GM18858 (cell line): ENCODE measurements around the gene PLPP6.

Source experiments
- ATAC-seq: cut with Tn5 transposase; IDR thresholded peaks from one replicate; pipeline ENCODE4 v1.9.1; 2021; ENCODE audit not compliant: unreplicated experiment

PLPP6 gene

DNA sequence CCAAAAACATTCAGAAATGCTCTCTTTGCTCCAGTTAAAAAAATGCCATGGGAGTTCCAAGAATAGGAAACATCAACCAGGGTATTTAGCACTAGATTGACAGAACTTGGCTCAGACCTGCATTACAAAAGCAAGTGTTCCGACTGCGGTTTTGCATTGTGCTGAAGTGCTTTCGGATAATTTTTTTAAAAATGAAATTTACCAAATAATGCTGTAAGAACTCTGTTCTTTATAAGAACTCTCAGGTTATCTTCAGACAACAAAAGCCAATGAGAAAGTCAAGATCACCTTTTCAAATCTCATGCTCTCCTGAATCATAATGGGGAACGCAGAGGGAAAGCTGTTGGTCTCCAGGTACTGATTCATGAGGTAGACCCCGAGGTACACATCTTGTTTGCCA, 483 bp upstream of the PLPP6 start:
- ATAC-seq = no peak

DNA sequence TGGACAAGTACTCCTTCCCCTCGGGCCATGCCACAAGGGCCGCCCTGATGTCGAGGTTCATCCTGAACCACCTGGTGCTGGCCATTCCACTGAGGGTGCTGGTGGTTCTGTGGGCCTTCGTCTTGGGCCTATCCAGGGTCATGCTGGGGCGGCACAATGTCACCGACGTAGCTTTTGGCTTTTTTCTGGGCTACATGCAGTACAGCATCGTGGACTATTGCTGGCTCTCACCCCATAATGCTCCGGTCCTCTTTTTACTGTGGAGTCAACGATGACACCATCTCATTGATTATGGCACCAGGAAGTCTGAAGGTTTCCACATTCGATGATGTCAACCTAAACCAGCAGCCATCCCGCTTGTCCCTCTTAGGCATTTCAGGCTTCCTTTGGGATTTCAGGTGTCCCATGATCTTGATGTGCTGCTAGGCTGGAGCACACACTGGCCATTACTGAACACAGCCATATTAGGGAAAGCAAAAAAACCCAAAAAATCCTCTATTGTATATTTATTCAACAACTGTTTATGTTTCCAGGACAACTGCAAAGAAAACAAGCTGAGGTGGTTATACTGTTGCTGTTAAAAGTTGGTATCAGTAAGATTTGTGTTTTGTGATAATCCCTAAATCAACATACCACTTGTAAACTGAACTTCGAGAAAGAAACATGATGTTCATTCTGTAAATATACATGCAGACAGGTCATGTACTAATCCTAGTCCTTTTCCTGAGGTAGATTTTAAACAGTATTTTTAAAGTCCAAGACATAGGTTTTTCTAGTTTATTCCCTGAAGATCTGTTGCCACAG, 1.1 kb downstream of the PLPP6 start:
- no peak for ATAC-seq

DNA sequence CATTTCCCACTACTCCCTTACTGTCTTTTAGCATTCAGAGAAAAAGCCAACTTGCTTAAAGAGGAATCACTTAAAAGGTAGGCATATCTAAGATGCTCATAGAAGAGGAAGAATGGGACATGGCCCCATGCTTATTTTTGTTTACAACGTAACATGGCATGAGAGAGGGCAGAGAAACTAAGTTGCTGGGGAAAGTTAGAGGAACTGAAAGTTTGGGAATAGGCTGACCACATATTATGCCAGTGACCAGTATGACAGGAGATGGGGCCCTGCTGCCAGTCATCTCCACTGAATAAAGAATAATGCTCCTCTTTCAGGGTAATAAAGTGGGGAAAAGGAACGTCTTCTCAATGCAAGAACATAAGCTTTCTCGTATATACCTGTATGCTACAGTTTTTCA, 1.9 kb downstream of the PLPP6 start:
- no peak for ATAC-seq

DNA sequence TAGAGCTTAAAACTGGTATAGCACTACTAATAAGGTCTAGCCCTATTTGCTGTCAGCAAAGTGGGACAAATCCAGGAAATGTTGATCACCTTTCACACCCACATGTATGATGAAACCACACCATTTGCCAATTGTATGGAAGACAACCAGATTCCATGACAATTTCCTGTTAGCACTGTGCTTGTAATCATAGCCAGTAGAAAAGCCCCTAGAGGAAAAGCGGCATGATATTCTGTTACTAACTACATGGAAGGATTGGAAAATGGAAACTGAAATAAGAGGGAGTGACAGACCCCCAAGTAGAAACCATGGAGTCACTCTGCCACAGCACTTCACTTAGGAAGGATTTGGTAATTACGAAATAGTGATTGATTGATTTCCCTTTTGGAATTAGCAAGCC, 3.3 kb downstream of the PLPP6 start:
- ATAC-seq = no peak

DNA sequence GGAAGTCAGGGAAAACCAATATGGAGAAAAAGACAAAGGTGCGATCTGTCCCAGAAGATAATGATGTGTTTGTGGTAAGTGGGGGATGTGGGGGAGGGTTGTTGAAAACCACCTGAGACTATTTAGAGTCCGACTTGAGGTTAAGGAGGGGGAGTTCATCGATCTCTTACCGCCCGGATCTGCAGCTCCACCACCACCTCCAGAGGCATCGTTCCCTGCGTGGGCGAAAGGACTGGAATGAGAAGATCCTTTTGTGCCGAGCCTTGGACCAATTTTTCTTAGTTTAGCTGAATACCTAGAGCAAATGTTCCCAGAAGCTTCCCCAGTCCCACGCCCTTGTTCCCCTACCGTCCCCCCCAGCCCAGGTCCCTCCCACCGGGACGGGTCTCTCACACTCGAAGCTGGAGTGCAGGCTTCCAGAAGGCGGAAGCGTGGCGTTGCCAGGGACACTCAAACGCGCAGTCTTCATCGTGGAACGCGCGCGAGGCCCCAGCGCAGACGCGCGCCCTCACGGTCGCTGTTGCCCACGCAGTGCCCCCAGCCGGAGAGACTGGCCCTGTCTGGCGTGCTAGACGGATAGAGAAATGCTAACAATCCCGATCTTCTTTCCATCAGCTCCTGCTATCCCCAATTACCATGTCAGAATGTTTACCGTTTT, 4.1 kb downstream of the PLPP6 start, which contains the start of gene SPATA6L:
Gene SPATA6L (minus strand): TSS at position 439 of the 658 bp plus-strand sequence. CDS start 230 bp downstream, at position 209.
- no peak for ATAC-seq

DNA sequence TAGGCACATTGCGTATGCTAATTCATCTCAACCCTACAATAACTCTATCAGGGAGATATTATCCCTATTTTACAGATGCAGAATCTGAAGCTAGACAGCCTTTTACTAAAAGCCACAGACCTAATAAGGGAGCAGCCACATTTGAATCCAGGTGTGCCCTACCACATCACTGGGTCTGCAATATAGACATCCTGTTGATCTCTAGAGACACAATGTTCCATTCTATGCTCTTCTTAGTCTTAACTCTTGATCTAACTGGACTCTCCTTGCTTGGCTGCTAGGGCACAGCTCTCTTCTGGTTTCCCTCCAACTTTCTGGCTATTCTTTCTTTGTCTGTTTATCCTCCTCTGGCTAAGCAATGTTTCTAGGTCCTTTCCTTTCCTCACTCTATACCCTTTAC, 5.6 kb downstream of the PLPP6 start:
- ATAC-seq = no peak

DNA sequence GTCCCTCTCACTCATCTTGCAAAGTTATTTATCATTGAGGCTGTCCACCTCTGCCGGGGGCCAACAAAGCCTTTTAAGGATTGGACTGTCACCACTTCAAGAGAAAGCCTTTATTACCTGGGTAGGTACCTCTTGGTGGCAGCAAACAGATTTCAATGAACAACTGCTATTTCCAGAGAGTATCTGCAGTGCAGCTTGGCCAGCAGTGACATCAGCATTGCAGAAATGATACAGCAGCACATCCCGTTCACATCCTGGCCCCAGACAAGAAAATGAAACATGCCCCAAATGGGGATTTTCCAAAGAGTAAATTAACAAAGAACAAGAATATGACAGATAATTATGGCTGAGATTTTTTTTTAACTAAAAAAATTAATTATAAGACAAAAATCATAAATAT, 6.5 kb downstream of the PLPP6 start:
- ATAC-seq = no peak

DNA sequence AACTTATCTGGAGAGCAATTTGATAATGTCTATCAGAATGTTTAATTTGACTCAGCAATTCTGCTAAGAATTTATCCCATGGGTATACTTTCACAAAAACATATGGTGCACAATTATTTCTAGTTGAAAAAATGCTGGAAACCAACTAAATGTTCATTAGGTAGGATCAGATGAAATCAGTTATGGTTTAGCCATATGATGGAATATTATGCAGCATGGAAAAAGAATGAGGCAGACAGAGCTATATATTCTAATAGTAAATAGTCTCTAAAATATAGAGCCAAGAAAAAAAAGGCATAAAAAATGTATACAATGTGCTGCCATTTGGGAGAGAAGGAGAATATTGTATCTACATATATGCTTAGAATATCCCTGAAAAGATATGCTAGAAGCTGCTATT, 7.8 kb downstream of the PLPP6 start:
- ATAC-seq = no peak

DNA sequence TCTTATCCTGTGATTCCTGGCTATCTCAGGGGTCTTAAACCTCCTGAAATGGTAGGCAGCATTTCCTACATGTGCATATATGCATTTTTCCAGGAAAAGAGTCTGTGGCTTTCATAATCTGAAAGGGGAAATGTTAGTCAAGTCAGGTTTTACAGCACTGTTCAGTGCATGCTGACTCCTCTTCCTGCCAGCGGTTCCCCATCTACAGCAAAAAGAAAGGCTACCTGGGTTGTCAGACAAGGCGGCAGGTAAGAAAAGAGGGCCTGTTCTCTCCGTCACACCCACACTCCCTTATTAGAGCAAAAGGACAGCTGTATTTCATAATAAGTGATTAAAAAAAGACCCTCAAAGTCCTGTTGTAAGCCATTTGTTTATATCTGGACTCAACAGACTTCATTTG, 8.5 kb downstream of the PLPP6 start:
- no peak for ATAC-seq

DNA sequence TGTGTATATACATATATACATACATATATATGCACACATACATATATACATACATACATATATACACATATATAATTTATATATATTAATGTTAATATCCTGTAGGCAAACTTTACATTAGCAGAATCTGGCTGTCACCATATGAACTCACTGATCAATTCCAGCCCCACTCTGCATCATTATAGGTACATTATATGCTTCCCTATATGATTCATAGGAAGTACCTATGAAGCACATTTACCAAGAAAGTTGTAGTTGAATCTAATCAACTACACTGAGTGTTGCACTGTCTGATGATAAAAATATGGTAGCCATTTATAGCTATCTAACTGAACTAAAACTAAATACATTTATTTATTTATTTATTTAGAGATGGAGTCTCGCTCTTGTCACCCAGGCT, 9.6 kb downstream of the PLPP6 start:
- ATAC-seq = no peak

DNA sequence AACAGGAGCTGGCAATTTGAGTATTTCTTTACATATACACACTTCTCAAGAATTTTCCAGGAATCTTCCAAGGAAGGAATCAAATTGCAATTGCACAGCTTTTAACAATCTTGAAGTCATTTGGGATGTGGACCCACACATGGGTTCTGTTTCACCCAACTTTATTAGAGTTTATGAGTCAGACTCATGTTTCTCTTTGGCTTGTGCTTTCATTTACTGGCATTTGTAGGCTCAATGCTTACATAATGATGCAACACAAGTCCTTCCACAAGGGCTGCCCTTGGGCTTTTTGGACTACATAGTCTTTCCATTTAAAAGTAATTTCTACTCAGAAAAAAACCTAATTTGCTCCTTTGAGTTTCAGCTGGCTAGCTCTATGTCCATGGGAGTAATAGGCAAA, 12.7 kb downstream of the PLPP6 start:
- ATAC-seq = no peak

DNA sequence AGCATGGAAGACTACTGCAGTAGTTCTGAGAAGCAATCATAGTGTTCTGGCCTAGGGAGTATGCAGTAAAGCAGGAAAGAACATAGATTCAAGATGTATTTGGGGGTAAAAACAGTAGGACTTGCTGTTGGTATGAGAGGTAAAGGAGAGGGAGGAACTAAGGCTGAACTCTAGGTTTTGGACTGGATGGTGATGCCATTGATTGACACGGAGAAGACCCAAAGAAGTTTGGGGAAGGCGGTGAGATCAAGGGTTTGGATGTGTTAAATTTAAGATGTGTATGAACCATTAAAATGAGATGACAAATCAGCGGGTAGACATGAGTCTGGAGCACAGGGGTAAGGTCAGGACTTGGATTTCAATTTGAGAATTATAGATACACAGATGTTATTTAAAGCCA, 15.3 kb downstream of the PLPP6 start:
- no peak for ATAC-seq

DNA sequence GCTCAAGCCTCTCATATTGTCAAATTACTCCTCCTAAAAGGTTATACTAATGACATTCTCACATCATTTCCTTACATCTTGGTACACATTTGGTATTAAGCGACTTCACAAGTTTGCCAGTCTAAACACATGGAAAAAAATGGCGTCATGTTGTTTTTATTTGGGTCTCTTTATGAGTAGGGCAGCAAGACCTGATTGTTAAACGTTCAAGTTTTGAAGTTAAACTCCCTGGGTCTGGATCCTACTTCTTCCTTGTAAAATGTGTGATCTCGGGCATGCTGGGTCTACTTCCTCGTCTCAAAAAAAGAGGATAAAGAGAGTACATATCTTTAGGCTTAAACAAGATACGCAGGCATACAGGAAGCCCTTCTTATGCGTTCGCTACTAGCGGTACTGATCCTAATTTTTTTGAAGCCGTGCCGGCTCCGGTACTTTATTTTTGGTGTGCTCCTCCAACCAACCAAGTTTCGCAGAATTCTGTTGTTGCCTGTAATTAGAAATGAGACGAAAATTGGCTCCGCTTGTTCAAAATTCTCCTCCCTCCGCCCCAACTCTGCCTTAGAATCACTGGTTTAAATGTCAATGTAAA, 16.7 kb downstream of the PLPP6 start:
- ATAC-seq = no peak

DNA sequence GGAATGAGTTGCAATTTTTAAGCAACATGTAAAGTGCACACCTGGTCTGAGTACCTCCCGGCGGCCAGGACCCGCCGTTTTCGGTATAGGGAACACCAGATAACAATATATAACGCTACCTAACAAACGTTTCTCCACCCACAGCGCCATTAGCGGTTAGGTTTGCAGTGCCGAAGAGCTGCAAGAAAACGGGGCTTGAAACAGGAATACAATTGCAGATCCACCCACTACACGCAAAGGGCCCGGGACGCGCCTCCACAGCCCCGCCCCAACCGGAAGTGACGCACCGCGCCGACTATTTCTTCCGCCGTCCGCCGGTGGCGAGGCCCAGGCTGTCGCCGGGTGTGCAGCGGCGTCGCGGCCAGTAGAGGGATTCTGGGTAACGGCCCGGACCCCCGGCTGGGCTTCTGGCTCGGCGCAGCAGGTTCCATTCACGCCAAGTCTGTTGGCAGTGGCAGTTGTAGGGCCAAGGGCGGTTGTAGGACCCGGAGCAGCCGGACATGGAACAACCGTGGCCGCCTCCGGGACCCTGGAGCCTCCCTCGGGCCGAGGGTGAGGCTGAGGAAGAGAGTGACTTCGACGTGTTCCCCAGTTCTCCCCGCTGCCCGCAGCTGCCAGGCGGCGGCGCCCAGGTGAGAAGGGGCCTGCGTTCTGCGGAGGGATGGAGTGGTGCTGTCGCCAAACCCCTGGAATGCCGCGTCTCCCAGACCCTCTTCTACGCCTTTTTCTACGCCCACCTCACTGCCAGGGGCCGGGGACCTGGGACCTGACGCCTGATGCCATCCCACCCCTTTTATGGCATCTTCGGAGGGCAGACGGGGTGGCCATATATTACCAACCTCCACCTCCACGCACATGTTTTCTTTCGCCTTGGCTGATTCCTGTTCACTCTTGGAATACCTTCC, 17.4 kb downstream of the PLPP6 start, which contains the start of gene CDC37L1:
Gene CDC37L1 (plus strand): TSS at position 302 of the 905 bp plus-strand sequence. CDS start 199 bp downstream, at position 501.
- ATAC-seq = peak; percentile 88

DNA sequence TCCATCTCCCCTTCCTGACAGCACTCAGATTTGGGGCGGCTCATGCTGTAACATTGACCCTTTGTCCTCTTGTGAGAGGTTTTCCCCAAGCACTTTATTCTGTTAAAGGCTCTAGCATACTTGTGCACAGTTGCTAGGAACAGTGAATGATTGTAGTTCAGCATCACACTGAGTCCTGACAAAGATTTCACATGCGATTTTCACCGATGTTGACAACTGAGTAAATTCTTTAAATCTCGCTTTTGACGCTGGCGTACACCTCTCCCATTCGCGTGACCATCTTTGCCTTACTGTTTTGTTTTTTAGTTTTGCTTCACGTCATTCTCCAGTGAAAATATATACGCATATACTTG, 18.1 kb downstream of the PLPP6 start:
- ATAC-seq = peak; percentile 3

DNA sequence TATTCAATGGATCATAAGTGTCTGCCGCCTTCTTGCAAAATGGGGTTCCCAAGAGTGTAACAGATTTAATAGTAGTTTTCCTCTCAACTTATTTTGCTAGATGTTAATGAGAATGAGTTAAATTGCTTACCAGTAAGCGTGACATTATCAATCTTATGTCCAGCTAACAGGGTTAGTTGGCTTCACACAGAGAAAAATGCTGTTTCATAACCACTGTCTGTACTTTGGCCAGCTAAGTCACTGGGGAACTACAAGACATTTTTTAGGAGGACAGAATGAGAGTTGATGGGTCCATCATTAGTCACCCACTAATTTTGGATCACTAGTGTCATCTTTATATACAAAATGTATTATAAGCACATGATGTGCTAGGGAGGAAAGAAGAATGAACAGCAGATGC, 18.7 kb downstream of the PLPP6 start:
- no peak for ATAC-seq

DNA sequence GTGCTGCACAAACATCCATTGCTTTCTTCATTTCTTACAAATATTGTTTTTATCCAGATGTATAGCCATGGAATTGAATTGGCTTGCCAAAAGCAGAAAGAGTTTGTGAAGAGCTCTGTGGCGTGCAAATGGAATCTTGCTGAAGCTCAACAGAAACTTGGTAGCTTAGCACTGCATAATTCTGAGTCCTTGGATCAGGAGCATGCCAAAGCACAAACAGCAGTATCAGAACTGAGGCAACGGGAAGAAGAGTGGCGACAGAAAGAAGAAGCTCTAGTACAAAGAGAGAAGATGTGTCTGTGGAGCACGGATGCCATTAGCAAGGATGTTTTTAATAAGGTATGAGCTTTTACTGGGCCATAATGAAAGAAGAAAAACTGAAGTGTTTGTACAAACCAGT, 22.7 kb downstream of the PLPP6 start:
- no peak for ATAC-seq

DNA sequence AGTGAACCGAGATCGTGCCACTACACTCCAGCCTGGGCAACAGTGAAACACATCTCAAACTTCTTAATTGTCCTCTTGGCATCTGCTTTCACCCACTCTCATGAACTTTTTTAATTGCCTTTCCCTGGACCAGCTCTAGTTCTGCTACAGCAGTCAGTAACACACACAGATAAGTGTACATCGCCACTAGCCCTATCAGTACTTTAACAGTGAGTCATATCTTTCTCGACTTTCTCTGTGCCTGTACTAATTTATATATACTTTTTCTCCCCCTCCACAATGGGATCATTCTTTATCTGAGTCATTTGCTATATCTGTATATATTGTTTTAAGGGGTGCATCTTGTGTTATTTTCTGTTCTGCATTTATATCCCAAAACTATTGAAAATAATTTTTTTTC, 24.0 kb downstream of the PLPP6 start:
- ATAC-seq = no peak

DNA sequence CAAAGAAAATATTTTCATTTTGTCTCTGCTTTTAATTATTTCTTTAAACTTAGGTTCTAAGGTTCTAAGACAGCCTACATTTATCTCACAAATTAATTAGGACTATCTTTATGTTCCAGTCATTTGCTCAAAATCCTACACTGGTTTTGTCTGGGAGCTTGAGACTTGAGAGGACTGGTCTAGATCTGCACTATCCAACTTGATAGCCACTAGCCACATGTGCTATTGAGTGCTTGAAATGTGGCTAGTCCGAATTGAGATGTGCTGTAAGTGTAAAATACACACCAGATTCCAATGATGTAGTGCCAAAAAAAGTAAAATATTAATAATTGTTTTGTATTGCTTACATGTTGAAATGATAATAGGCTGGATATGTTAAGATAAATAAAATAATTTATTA, 24.5 kb downstream of the PLPP6 start:
- ATAC-seq = no peak

DNA sequence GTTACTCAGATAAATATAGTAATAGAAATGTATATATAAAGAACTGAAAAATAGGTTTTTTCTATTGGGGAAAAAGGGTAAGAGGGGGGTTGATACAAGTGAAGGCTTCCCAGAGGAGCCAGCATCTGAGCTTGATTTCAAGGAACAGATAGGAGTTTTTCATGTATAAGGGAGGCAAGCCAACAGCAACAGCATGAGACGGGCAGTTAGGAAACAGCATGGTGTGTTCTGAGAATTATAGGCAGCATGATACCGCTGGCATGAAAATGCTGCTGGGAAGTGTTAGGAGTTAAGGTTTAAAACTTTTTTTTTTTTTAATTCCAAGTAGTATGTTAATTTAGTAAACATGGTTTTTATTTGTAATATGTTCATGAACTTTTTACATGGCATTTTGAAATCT, 26.9 kb downstream of the PLPP6 start:
- ATAC-seq = no peak

DNA sequence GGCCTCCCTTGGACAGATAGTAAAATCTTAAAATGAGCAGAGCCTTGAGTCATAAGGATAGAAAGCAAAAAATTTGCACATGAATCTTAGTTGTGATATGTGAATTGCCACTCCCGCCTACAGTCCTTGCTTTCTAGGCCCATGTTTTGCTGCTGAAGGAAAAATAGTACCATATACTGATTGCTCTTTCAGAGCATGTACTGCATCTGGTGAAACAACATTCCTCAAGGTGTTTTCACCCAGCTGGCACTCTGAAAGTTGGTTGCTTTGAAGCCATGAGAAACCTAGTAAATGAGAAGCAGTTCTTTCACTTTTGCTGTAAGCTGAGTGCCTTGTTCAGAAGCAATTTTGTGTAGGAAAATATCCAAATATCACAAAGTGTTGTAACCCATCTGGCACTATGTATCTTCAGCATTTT, 27.6 kb downstream of the PLPP6 start:
- peak; percentile 72 for ATAC-seq
